Neural cell (in vitro differentiated cells): ENCODE results near the gene ARNT2. TPM values are rescaled to one million over a fixed set of nuclear protein-coding genes. Genes with fewer than 3 reads are reported as not detected.
A peak's percentile ranks its signal among the peaks of the same experiment; 100 is the strongest.

ENCODE experiments used
- H2AFZ ChIP-seq: fragments of 200-600, 300-800 bp; sonication (generic), shearing (Covaris generic); 2 replicates; pipeline ENCODE4 v1.6.0; 2014; ENCODE audit warnings: low read depth, mild to moderate bottlenecking, antibody characterized with exemption, low read length, moderate library complexity
- H3F3A ChIP-seq: fragments of 200-600 bp; shearing (Covaris generic); 2 replicates; pipeline ENCODE4 v1.6.1; 2016; ENCODE audit warnings: mild to moderate bottlenecking, moderate library complexity, mixed read lengths, antibody characterized with exemption, low read length; ENCODE audit not compliant: insufficient read depth, poor library complexity, severe bottlenecking
- H3K27ac ChIP-seq: fragments of 200-600, 300-800 bp; sonication (generic), shearing (Covaris generic); 2 replicates; pipeline ENCODE4 v1.5.1; 2014; ENCODE audit warnings: mild to moderate bottlenecking, low read length, moderate library complexity
- H3K27me3 ChIP-seq: fragments of 300-800, 200-600 bp; sonication (generic), shearing (Covaris generic); 2 replicates; pipeline ENCODE4 v1.6.0; 2014; ENCODE audit warnings: mild to moderate bottlenecking, low read depth, low read length, moderate library complexity; ENCODE audit not compliant: insufficient read depth
- H3K36me3 ChIP-seq: fragments of 300-800, 200-600 bp; sonication (generic), shearing (Covaris generic); 2 replicates; pipeline ENCODE4 v1.5.1; 2014; ENCODE audit warnings: mild to moderate bottlenecking, antibody characterized with exemption, low read length, moderate library complexity; ENCODE audit not compliant: insufficient read depth
- H3K4me2 ChIP-seq: fragments of 300-800, 200-600 bp; sonication (generic), shearing (Covaris generic); 2 replicates; pipeline ENCODE4 v1.6.0; 2014; ENCODE audit warnings: mild to moderate bottlenecking, low read length
- H3K4me3 ChIP-seq: fragments of 300-800, 200-600 bp; sonication (generic), shearing (Covaris generic); 2 replicates; pipeline ENCODE4 v1.5.1; 2014; ENCODE audit warnings: mild to moderate bottlenecking, low read length, moderate library complexity
- H3K79me2 ChIP-seq: fragments of 200-600 bp; shearing (Covaris generic); replicated peaks from 2 replicates; pipeline ENCODE4 v1.6.0; 2014; ENCODE audit warnings: mild to moderate bottlenecking, low read length, moderate library complexity; ENCODE audit not compliant: insufficient read depth
- H3K9ac ChIP-seq: fragments of 300-800, 200-600 bp; sonication (generic), shearing (Covaris generic); 2 replicates; pipeline ENCODE4 v1.6.1; 2016; ENCODE audit warnings: mild to moderate bottlenecking, low read length, mixed read lengths
- H3K9me2 ChIP-seq: fragments of 200-600 bp; shearing (Covaris generic); 2 replicates; pipeline ENCODE4 v1.6.1; 2016; ENCODE audit warnings: mild to moderate bottlenecking, low read length, mixed read lengths; ENCODE audit not compliant: insufficient read depth
- H3K9me3 ChIP-seq: fragments of 200-600, 300-800 bp; sonication (generic), shearing (Covaris generic); 2 replicates; pipeline ENCODE4 v1.6.1; 2016; ENCODE audit warnings: mild to moderate bottlenecking, mixed run types, low read length, moderate library complexity, mixed read lengths
- H4K20me1 ChIP-seq: fragments of 200-600 bp; shearing (Covaris generic); 2 replicates; pipeline ENCODE4 v1.6.1; 2016; ENCODE audit warnings: mild to moderate bottlenecking, mixed run types; ENCODE audit not compliant: insufficient read depth
- EP300 ChIP-seq: fragments of 450-650 bp; conservative IDR thresholded peaks from 2 replicates; pipeline ENCODE4 v1.6.1; 2014; ENCODE audit warnings: antibody characterized with exemption, mild to moderate bottlenecking, moderate library complexity; ENCODE audit not compliant: poor library complexity, severe bottlenecking
- EZH2 ChIP-seq: fragments of 200-600, 300-800 bp; shearing (Covaris generic), sonication (generic); IDR thresholded peaks from 2 replicates; pipeline ENCODE4 v1.6.1; 2014; ENCODE audit warnings: antibody characterized with exemption, low read length, borderline replicate concordance, mild to moderate bottlenecking; ENCODE audit not compliant: insufficient read depth, poor library complexity, severe bottlenecking
- MXI1 ChIP-seq: fragments of 450-650 bp; conservative IDR thresholded peaks from 2 replicates; pipeline ENCODE4 v1.6.1; 2014; ENCODE audit warnings: antibody characterized with exemption, mild to moderate bottlenecking; ENCODE audit not compliant: poor library complexity, severe bottlenecking
- POLR2AphosphoS5 ChIP-seq: IDR thresholded peaks from 2 replicates; pipeline ENCODE4 v1.6.1; 2012
- RAD21 ChIP-seq: fragments of 450-650 bp; conservative IDR thresholded peaks from 2 replicates; pipeline ENCODE4 v1.6.1; 2014; ENCODE audit warnings: antibody characterized with exemption, mild to moderate bottlenecking, moderate library complexity
- REST ChIP-seq: IDR thresholded peaks from 2 replicates; pipeline ENCODE4 v1.6.1; 2012; ENCODE audit warnings: borderline replicate concordance
- SMC3 ChIP-seq: fragments of 450-650 bp; conservative IDR thresholded peaks from 2 replicates; pipeline ENCODE4 v1.6.1; 2014; ENCODE audit warnings: antibody characterized with exemption, mild to moderate bottlenecking, moderate library complexity; ENCODE audit not compliant: poor library complexity
- TAF1 ChIP-seq: IDR thresholded peaks from 2 replicates; pipeline ENCODE4 v1.6.1; 2012; ENCODE audit warnings: low read depth
- polyA plus RNA-seq: library from polyadenylated mRNA; depleted of rRNA; stranded (reverse); fragments of >200 nt; gene quantifications from 2 replicates; pipeline ENCODE4 v1.2.3, GENCODE V29; 2014
- TF ChIP-seq, protein P1 (sequence below): fragments of 450-650 bp; IDR thresholded peaks from 2 replicates; pipeline ENCODE4 v1.5.1; 2014; ENCODE audit warnings: antibody characterized with exemption, mild to moderate bottlenecking, moderate library complexity; ENCODE audit not compliant: poor library complexity, severe bottlenecking

ARNT2 gene
- polyA plus RNA-seq, 1 donor from 2014 or later: 41.2 TPM

DNA sequence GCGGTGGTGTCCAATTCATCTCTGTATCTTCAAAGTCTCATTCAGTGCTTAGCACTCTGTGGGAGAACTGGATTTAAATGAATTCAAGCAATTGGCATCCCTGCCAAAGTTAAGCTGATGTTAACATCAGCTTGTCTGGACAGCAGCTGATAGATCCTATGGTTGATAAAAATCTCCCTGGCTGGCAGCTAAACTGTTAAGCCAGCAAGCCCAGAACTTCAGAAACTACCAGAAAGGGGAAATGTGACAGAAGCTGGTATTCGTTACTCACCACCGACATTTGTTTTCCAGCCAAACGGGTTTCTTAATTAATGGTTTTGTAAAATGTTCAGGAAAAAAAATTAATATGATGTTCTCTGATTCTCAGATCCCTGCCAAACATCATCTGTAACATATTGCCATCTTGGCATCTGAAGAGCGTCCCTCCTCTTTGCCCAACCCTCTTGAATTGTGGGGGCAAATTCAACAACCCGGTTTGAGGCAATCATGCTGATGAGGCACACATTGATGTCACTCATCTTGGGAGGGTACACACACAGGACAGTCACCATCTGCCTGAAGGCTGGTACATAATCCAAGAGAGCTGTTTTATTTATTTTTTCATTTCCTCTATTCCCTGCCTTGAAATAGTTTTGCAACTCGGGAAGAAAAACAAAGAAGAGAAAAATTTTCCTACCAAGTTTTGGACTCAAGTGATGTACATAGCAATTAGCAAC lies 214.7 kb downstream of the ARNT2 start:
- Histone ChIP-seq H3F3A (no peaks in the 10 kb centered on the region), H2AFZ (no peak overlapping the region), H3K27ac (no peak overlapping the region), H3K36me3 (no peaks in the 10 kb centered on the region), H3K4me3 (no peak overlapping the region), H3K4me2 (no peak overlapping the region), H3K9me2 (no peaks in the 10 kb centered on the region), H4K20me1 (no peaks in the 10 kb centered on the region), H3K79me2 (no peaks in the 10 kb centered on the region), H3K9ac (no peak overlapping the region), H3K9me3 (no peaks in the 10 kb centered on the region), H3K27me3 (no peaks in the 10 kb centered on the region)
- no peak for TF ChIP-seq REST
- no peak for TF ChIP-seq MXI1
- no peak for TF ChIP-seq POLR2AphosphoS5
- no peak for TF ChIP-seq EZH2
- TF ChIP-seq TAF1: no peak
- TF ChIP-seq, protein P1, sequence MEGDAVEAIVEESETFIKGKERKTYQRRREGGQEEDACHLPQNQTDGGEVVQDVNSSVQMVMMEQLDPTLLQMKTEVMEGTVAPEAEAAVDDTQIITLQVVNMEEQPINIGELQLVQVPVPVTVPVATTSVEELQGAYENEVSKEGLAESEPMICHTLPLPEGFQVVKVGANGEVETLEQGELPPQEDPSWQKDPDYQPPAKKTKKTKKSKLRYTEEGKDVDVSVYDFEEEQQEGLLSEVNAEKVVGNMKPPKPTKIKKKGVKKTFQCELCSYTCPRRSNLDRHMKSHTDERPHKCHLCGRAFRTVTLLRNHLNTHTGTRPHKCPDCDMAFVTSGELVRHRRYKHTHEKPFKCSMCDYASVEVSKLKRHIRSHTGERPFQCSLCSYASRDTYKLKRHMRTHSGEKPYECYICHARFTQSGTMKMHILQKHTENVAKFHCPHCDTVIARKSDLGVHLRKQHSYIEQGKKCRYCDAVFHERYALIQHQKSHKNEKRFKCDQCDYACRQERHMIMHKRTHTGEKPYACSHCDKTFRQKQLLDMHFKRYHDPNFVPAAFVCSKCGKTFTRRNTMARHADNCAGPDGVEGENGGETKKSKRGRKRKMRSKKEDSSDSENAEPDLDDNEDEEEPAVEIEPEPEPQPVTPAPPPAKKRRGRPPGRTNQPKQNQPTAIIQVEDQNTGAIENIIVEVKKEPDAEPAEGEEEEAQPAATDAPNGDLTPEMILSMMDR: no peak
- TF ChIP-seq EP300: no peak
- no peak for TF ChIP-seq SMC3
- TF ChIP-seq RAD21: no peak

- no peaks in the 10 kb centered on the region for H3F3A ChIP-seq
- no peak overlapping the region for H3K4me2 ChIP-seq
Observed at GRCh38 chr15:80619680-80620079, 215.5 kb downstream of the ARNT2 start.

More at GRCh38 chr15:80619680-80620079, 215.5 kb downstream of the ARNT2 start:
- no peaks in the 10 kb centered on the region for H3K27me3 ChIP-seq
- H4K20me1 ChIP-seq: no peaks in the 10 kb centered on the region
- H3K36me3 ChIP-seq: no peaks in the 10 kb centered on the region
- H2AFZ ChIP-seq: no peak overlapping the region
- no peaks in the 10 kb centered on the region for H3K79me2 ChIP-seq
- H3K9ac ChIP-seq: no peak overlapping the region
- no peaks in the 10 kb centered on the region for H3K9me2 ChIP-seq
- H3K27ac ChIP-seq: no peak overlapping the region
- H3K4me3 ChIP-seq: no peak overlapping the region
- TF ChIP-seq, protein P1: peak; percentile 51
- TF ChIP-seq MXI1 (no peak), SMC3 (peak; percentile 59), RAD21 (peak; percentile 38), EP300 (no peak)
- H3K9me3 ChIP-seq: no peaks in the 10 kb centered on the region
